HG03521 (cell line): ENCODE data around the gene NELL2.
"Not testable (repeated sequence)": the region's sequence is repeated elsewhere in the genome, so short reads cannot be mapped to it uniquely, and the experiment has no call there.

Experiments used
- ATAC-seq: cut with Tn5 transposase; IDR thresholded peaks from one replicate; pipeline ENCODE4 v1.9.1; 2021; ENCODE audit warnings: mild to moderate bottlenecking, moderate library complexity; ENCODE audit not compliant: unreplicated experiment

The NELL2 gene

DNA sequence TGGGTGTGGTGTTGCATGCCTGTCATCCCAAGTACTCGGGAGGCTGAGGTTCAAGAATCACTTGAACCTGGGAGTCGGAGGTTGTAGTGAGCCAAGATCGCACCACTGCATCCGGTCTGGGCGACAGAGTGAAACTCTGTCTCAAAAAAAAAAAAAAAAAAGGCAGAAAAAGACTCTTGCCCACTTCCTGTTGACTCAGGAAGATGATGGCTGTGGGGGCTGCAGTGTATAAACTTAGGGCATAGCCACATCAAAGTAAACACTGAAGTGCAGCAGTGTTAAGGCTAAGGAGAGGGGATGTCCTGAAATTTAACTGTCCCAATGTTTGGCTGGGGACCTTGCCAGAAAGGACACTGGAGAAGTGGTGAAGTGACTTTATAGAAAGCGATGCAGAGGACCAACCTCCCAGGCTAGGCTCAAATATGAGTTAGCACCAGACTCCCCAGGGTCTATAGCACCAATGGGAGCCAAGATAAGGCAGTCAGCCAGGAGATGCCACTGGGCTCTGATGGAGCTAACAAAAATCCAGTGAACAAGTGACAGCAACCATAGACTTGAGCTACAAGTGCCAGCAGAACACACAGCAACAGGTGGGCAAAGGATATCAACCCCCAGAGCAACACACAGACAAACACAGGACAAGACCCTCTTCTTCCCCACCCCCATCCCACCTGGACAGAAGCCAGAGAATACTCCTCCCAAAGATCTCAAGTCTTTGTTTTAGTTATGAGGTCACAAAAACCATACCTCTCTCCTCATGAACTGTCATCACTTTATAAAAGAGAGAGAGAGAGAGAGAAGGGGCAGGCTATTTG, 28.0 kb downstream of the NELL2 start:
- ATAC-seq: peak; percentile 67

DNA sequence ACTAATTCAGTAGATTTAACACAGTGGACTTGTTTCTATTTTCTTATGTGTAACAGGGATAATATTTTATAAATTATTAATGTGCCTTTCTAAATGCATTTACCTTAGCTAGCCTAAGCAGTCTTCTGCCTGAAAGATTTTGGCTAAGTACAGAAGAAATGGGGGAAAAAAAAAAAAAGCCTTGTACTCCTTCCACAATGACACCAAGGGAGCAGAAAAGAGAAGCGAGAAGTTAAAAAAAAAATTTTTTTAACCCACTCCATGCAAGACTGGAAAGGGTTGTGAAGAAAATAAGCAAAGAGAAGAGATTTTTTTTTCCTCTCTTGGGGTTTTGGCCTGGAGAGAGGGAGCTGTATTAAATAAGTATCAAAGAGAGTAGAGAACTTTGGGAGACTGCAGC, 28.7 kb downstream of the NELL2 start:
- no peak for ATAC-seq

DNA sequence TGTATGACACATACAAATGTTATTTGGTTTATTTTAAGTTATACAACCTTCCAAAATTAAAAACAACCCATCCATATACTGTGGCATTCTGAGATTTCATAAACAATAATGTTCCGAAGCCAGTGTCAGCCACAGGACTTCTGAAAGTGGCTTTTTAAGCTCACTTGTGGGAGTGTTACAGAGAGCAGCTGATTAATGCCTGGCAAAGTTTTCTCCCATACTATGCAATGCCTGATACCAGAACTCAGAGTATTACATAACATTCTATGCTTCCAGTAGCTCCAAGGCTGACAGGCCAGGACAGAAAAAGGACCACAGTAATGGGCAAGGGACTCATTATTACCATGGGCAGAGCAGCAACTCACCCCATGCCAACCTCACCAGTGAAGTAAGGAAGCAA, 29.3 kb downstream of the NELL2 start:
- no peak for ATAC-seq

DNA sequence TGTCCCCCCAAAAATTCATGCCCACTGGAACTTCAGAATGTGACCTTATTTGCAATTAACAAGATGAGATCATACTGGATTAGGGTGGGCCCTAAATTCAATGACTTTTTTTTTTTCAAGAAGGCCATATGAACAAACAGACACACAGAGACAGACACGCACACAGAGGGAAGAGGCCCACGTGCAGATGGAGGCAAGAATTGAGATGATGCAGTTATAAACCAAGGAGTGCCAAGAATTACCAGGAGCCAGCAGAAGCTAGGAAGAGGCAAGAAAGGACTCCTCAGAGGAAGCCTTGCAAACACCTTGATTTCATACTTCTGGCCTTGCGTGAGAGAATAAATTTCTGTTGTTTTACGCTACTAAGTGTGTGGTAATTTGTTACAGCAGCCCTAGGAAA, 33.4 kb downstream of the NELL2 start:
- no peak for ATAC-seq

DNA sequence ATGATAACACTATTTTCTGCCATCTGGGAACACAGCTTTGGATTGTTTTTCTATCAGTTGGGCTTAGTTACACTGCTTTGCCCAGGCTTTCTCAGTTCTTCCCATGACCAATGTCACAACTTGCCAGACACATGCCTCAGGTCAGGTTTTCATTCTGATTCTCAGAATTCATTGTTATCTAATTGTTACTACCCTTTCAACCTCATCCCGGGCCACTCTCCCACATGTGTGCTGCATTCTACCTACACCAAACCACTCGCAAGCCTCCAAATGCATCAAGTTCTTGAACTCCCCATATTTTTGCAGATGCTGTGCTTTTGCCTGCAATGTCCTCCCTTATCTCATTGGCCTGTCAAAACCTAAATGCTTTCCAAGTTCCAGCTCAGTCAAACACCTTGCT, 36.3 kb downstream of the NELL2 start:
- ATAC-seq: no peak

DNA sequence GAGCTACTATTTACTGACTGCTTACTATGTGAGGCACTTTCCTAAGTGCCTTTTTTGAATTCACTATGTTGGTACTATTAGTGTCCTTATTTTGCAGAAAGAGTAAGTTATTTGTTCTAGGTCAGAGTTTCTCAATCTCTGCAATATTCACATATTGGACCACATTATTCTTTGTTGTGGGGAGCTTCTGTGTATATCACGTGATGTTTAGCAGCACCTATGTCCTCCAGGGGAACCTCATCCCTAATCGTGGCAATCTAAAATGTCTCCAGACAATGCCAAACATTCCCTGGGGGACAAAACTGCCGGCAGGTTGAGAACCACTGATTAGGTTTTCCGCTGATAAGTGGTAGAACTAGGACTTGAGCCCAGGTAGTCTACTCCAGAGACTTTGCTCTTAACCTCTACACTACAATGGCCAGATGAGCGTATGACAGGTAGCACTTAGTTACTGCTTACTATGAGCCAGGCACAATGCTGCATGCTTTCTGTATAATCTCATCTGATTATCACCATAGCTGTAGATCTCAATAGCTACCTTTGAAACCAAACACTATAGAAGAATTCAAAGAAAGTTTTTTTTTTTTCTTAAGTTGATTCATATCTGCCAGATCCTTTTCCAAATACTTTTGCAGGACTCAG, 38.9 kb downstream of the NELL2 start:
- ATAC-seq: no peak

DNA sequence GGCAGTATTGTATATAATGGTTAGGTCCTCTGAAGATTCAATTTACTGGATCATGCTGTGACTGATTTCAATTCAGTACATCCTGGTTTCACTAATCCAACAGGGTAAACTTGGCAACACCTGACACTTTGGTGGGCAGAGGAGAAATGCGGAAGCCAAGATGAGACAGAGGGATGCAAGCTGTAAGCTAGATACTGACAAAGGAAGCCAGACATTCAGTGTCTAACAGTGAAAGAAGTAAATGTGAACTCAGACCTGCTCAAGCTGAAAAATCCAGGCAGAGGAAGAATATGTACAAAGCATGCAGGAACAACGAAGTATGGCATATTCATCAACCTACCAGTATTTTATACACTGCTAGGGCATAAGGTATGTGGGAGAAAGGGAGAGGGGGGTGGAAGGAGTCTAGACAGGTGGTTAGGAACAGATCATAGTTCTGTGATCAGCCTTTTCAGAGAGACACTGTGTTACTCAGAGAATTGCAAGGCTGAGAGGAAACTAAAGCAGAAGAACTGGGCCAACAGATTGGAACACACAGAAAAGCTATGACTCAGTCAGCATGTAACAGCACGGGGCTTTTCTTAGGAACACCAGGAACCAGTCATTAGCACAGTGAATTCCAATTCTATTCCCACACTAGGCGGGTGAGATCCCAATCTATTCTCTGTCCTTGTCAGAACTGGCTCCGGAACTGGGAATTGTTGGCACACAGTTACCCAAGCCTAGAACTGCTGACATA, 40.3 kb downstream of the NELL2 start:
- ATAC-seq: no peak

DNA sequence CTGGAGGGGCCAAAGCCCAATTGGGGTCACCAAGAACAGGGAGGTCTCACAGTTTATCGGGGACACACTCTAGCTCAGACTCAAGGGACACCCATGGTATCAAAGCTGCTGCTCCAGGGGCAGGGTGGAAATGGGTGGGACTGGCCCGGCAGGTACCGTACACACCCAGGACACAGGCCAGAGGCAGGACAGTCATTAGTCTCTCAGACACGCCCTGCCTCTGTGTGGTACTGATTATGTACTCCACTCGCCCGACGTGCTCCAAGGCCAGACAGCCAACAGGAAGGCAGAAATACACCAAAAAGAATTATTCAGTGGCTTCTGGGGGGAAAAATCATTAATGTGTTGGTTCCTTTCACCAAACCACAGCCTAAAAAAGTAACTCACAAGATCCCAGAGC, 41.1 kb downstream of the NELL2 start:
- ATAC-seq: not testable (repeated sequence)

DNA sequence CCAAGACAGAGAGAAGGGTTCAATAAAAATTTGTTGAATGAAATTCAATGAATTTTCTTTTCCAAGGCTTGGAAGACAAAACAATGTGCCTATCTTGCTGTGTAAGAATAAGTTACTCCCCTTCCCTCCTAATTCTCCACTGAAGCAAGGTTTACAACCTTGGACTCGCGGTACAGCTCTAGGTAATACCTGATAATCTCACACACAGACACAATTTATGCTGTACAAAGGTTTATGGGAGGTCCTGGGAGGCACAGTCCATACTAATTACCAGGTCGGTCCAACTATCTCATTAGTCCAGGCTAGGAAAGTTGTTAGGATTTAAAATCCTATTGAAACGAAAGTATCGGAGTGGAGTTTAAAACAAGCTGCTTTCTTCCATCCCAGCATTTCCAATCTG, 42.6 kb downstream of the NELL2 start:
- no peak for ATAC-seq

DNA sequence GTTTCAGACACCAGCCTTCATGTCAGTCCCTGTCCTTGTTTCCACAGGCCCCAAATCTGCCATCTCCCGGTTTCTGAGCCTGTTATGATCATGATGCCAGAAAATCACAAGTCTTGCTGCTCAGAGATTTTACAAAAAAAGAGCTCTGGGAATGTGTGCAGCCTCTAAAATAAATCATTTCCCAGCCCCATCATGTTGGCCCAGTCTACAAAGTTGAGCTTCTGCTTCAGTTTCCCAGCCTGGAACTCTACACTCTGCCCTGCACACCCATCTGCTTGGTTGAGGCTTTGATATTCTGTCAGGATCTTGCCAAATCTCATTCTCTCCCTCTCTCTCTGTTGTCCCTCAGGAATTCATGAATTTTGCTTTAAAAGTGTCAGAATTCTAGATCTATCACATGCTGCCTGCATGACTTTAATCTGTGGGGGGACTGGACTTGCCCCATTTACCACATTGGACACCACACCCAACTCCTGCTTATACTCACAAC, 45.5 kb downstream of the NELL2 start:
- ATAC-seq: no peak

DNA sequence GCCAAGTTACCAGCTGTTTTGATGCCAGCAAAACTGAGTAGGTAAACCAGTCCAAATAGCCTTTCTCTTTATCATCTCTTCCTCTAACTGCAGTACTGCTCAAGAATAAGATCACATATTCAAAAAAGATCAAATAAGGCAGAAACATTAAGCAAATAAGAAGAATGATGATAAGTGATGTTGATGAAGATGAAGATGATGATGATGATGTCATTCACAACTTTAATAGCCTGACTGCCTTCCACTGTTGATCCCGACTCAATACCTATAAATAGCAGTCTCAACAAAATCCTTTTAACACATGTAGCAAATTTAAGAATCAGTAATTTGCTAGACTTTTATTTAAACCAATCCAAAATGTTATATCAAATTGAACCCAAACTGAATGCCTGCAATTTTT, 47.1 kb downstream of the NELL2 start:
- no peak for ATAC-seq

DNA sequence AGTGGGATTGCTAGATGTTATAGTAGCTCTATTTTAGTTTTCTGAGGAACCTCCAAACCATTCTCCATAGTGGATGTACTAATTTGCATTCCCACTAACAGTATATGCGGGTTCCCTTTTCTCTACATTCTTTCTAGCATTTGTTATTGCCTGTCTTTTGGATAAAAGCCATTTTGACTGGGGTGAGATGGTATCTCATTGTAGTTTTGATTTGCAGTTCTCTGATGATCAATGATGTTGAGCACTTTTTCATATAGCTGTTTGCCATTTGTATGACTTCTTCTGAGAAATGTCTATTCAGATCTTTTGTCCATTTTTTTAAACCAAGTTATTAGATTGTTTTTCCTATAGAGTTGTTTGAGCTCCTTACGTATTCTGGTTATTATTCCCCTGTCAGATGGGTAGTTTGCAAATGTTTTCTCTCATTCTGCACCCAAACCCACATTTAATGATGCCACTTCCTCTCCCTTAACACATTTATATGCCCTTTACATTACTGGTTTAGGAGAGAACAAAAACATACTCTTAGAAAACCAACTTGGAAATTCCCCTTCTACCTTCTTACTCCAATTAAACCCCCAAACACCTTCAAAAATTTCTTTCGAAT, 48.2 kb downstream of the NELL2 start:
- no peak for ATAC-seq

DNA sequence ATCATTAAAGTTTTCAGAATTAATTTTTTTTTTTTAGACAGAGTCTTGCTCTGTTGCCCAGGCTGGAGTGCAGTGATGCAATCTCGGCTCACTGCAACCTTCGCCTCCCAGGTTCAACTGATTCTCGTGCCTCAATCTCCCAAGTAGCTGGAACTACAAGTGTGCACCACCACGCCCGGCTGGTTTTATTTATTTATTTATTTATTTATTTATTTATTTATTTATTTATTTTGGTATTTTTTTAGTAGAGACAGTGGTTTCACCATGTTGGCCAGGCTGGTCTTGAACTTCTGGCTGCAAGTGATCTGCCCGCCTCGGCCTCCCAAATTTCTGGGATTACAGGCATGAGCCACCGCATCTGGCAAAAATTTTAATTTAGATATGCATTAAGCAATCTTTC, 54.4 kb downstream of the NELL2 start:
- not testable (repeated sequence) for ATAC-seq

DNA sequence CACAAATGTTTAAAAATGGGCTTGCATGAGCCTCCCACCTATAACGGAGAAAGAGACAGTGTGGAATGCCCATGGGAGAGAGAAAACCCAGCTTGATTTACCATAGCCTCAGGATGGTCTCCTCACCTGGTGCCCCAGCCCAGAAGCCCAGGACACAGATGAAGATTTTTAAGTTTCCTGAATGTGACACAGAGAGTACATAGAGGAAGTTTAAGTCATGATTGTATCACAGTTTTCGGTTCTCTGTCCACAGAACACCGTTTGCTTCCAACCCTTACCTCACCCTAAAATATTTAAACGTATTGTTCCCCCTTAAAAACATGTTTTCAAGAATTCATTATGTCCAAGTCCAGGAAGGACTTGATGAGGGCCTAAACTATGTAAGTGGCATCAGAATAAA, 56.2 kb downstream of the NELL2 start:
- no peak for ATAC-seq

DNA sequence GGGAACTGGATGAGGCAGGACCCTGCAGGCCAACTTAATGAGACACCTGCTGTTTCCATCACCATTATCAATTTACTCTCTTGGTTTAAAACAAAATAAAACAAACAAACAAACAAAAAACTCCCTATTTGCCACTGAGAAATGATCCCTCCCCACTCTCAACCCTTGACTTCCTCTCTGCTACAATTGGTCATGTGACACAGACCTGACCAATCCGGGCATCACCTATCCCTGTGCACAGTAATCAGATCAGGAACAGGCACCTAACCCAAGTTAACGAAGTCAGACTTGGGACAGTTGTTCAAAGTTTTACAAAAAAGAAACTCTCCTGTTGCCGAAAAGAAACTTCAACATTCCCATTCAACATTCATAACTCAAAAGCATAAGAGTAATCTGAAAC, 58.4 kb downstream of the NELL2 start:
- ATAC-seq: no peak

DNA sequence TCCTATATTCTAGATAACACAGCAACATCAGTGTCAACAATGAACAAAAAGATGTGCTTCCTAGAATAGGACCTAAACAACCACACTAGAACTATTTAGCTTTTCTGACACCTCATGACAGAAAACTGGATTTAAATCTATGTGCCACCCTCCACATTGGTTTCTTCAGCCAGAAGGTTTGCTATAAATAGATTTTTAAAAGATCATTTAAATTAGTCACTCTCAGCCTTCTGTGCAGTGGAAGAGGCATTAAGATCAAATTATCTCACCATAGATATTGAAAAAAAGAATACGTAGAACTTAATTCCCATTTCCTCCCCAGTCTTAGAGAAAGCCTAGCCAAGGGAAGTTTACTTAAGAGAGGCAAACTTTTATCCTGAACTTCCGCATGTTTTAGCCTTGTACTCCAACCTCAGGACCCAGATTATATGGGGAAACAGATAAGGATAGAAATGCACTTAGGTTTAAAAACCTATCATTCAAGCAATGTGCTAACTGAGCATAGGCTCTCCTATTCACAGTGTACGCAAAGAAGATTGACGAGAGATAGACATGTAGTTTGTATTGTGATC, 59.6 kb downstream of the NELL2 start:
- ATAC-seq: no peak

DNA sequence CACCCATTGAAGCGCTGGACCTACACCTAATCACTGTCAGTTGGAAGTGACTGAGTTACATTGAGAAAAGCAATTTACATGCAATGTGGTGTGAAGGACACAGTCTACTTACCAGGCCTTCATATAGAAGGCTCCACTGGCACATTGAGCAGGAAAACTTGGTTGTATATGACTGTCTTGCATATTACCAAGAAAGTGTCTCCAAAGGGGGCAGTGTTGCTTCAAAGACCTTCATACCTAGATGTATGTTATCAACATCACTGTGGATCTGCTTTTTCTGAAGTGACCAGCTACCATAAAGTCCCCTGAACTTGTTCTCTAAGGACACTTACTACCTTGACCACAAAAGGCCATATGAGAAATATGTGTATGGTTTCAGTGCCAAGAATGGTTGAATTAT, 64.1 kb downstream of the NELL2 start:
- peak; percentile 65 for ATAC-seq

DNA sequence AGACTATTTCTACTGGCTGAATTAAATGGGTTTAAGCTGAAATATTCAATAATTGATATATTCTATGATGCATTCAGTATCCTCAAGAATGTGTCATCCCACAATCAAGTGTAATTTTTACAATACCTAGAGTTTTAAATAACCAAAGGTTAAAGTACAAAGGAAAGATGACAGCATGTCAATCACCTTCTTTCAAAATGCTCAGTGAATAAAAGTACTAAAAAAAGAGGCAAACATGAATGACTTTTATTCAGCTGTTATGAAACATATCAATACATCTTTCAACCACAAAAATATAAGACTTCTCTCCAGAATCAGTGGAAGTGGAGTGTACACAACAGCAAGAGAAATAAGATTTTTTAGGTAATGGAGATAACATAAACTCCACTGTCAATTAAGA, 72.0 kb downstream of the NELL2 start:
- no peak for ATAC-seq

DNA sequence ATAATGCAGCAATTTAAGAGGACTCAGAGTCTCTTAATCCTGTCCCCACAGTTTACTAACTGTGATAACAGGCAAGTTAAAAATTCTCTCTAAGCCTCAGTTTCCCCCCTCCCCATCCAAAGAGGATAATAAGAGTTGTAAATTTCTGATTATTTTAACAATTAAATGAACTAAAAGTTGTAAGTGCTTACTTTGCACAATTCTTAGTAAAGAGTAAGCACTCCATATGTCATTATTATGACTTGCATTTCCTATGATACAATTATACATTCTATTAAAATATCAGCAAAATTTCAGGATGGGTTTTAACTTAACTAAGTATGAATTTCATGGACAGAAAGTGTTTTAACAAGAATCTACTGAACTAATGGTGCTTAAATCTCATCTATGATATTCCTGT, 80.1 kb downstream of the NELL2 start:
- no peak for ATAC-seq

DNA sequence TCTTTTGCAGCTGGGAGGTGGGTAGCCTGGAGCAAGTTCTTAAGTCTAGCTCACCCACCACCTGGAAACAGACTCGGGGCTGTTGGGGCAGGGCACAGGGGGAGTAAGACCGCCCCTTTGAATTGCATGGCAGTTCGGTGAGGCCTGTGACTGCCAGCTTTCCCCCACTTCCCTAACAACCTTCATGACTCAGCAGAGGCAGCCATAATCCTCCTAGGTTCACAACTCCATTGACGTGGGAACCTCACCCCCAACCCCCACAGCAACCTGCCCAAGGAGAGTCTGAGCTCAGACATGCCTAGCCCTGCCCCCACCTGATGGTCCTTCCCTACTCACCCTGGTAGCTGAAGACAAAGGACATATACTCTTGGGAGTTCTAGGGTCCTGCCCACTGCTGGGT, 87.4 kb downstream of the NELL2 start:
- ATAC-seq: no peak

DNA sequence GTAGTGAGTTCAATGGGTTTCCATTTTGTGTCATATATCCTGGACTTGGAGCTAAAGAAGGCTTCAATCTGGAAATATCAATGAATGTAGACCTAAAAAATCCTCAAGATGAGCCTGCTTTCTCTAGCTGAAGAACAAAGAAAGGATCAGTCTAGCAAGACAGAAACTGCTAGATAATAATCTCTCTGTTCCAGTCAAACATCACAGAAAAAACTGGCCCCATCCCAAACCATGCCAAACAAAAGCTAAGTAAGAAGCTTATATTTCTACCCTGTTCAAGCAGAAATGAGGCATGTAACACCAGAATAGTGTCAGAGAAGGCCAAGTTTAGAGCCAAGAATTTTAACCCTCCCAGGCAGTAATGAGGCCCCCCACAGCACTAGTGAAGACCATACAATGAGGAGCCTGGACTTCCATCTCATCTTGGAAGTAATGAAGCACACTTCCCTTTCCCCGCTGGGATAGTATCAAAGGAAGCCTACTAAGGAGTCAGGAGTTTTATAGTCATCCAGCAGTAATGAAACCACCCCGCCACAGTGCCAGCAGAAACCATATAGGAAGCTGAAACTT, 95.8 kb downstream of the NELL2 start:
- no peak for ATAC-seq
